K562 (cell line): ENCODE measurements around the gene PRTN3. TPM values are rescaled to one million over a fixed set of nuclear protein-coding genes. Genes with fewer than 3 reads are reported as not detected.

ENCODE experiments used
- ARID2 ChIP-seq: fragments of 450-650 bp; IDR thresholded peaks from 2 replicates; pipeline ENCODE4 v1.6.1; 2017; ENCODE audit warnings: antibody characterized with exemption, mild to moderate bottlenecking
- ARID3B ChIP-seq: fragments of 250-450 bp; sonication (Bioruptor Pico); IDR thresholded peaks from 2 replicates; pipeline ENCODE4 v1.4.0; 2020; ENCODE audit warnings: borderline replicate concordance
- ATF7 ChIP-seq: fragments of 450-650 bp; IDR thresholded peaks from 2 replicates; pipeline ENCODE4 v1.7.1; 2014; ENCODE audit warnings: mild to moderate bottlenecking, moderate library complexity
- BRD9 ChIP-seq: fragments of 450-650 bp; IDR thresholded peaks from 2 replicates; pipeline ENCODE4 v1.6.1; 2018; ENCODE audit warnings: low read depth; ENCODE audit not compliant: partially characterized antibody
- CBFA2T3 ChIP-seq: fragments of 450-650 bp; IDR thresholded peaks from 2 replicates; pipeline ENCODE4 v1.6.1; 2017
- CCAR2 ChIP-seq: fragments of 200-400 bp; formaldehyde crosslinking; IDR thresholded peaks from 2 replicates; pipeline ENCODE4 v1.6.1; 2017; ENCODE audit warnings: mild to moderate bottlenecking, low read depth, low read length
- CREM ChIP-seq: IDR thresholded peaks from 2 replicates; pipeline ENCODE4 v1.6.1; 2014; ENCODE audit warnings: antibody characterized with exemption, low read depth
- CXXC5 ChIP-seq: fragments of 250-450 bp; sonication (Bioruptor Pico); IDR thresholded peaks from 2 replicates; pipeline ENCODE4 v1.8.0; 2022; ENCODE audit warnings: inconsistent platforms, mild to moderate bottlenecking, moderate library complexity
- FOSL1 ChIP-seq: fragments of 200-800 bp; sonication (Bioruptor generic); conservative IDR thresholded peaks from 2 replicates; pipeline ENCODE4 v1.6.1; 2016; ENCODE audit warnings: missing genetic modification characterization, missing compliant biosample characterization
- HNRNPK ChIP-seq: fragments of 200-400 bp; formaldehyde crosslinking; IDR thresholded peaks from one replicate; pipeline ENCODE4 v1.6.1; 2018; ENCODE audit warnings: mild to moderate bottlenecking, low read depth, low read length; ENCODE audit not compliant: poor library complexity, severe bottlenecking
- KDM1A ChIP-seq, 2 experiments: fragments of 450-650 bp; IDR thresholded peaks; 2 replicates each; pipeline ENCODE4 v1.6.1; 2016; ENCODE audit warnings: mild to moderate bottlenecking in 2 of 2
- KLF10 ChIP-seq: fragments of 250-450 bp; sonication (Bioruptor Pico); IDR thresholded peaks from 2 replicates; pipeline ENCODE4 v1.6.1; 2021; ENCODE audit warnings: matching md5 sums
- LEF1 ChIP-seq: fragments of 450-650 bp; IDR thresholded peaks from 2 replicates; pipeline ENCODE4 v1.6.1; 2016; ENCODE audit warnings: mild to moderate bottlenecking
- MED1 ChIP-seq: sonication (generic); formaldehyde crosslinking; IDR thresholded peaks from 2 replicates; pipeline ENCODE4 v1.8.1; 2023; ENCODE audit warnings: missing genetic modification reagents, borderline replicate concordance
- MIER1 ChIP-seq: fragments of 450-650 bp; IDR thresholded peaks from 2 replicates; pipeline ENCODE4 v1.6.1; 2016; ENCODE audit warnings: antibody characterized with exemption, mild to moderate bottlenecking, low read depth
- MYNN ChIP-seq, 2 experiments: sonication (generic); formaldehyde crosslinking in 1 of 2; IDR thresholded peaks; 2 replicates each; pipeline versions ENCODE4 v1.5.0 to v1.6.1; 2016 to 2020; ENCODE audit warnings: antibody characterized with exemption in 1 of 2, missing genetic modification reagents in 1 of 2
- PHF20 ChIP-seq: fragments of 450-650 bp; IDR thresholded peaks from 2 replicates; pipeline ENCODE4 v1.6.1; 2018; ENCODE audit not compliant: partially characterized antibody
- POLR2A ChIP-seq: fragments of 450-650 bp; conservative IDR thresholded peaks from 2 replicates; pipeline ENCODE4 v1.6.1; 2016
- SMARCA5 ChIP-seq: fragments of 450-650 bp; IDR thresholded peaks from 2 replicates; pipeline ENCODE4 v1.6.1; 2016
- SNIP1 ChIP-seq: fragments of 450-650 bp; IDR thresholded peaks from 2 replicates; pipeline ENCODE4 v1.7.1; 2017; ENCODE audit warnings: low read depth, mild to moderate bottlenecking
- SPI1 ChIP-seq: IDR thresholded peaks from 2 replicates; pipeline ENCODE4 v1.6.1; 2011; ENCODE audit warnings: low read depth, low read length, control low read depth, borderline replicate concordance
- STAT5B ChIP-seq: fragments of 250-450 bp; sonication (Bioruptor Pico); IDR thresholded peaks from 2 replicates; pipeline ENCODE4 v1.8.0; 2021; ENCODE audit warnings: mild to moderate bottlenecking, inconsistent platforms
- TARDBP ChIP-seq: fragments of 450-650 bp; IDR thresholded peaks from 2 replicates; pipeline ENCODE4 v1.6.1; 2016
- TRIM28 ChIP-seq: fragments of 450-650 bp; IDR thresholded peaks from 2 replicates; pipeline ENCODE4 v1.6.1; 2017
- ZC3H11A ChIP-seq: IDR thresholded peaks from 2 replicates; pipeline ENCODE4 v1.6.1; 2012; ENCODE audit warnings: low read depth, low read length, improper control_type of control experiment
- ZNF274 ChIP-seq: IDR thresholded peaks from 2 replicates; pipeline ENCODE4 v1.6.1; 2011; ENCODE audit warnings: low read depth, mild to moderate bottlenecking, low read length, moderate library complexity, borderline replicate concordance
- ZNF431 ChIP-seq: sonication (generic); formaldehyde crosslinking; IDR thresholded peaks from 2 replicates; pipeline ENCODE4 v1.8.0; 2022; ENCODE audit warnings: mild to moderate bottlenecking, missing genetic modification reagents
- ZNF668 ChIP-seq: fragments of 250-450 bp; sonication (Bioruptor Pico); IDR thresholded peaks from 2 replicates; pipeline ENCODE4 v1.8.0; 2022; ENCODE audit warnings: mild to moderate bottlenecking, inconsistent platforms
- polyA plus RNA-seq, 8 experiments: library from polyadenylated mRNA; depleted of rRNA in 4 of 8; stranded (reverse) in 5 of 8; unstranded in 3 of 8; fragments of >200 nt; fragmentation: Nextera tagmentation in 2 of 8; fragmentation: Illumina TruSeq in 1 of 8; extraction: Ambion mirVana in 2 of 8; extraction: Trizol in 1 of 8; gene quantifications; 2 replicates each; pipeline versions ENCODE4 v1.2.1 to v1.2.3, GENCODE V29; 2011 to 2014; ENCODE audit warnings: inconsistent platforms in 1 of 8, missing spikeins in 1 of 8
- total RNA-seq, 7 experiments: library from RNA; depleted of rRNA in 6 of 7; stranded (reverse); fragments of >200 nt in 6 of 7; fragmentation: Illumina TruSeq in 2 of 7; extraction: Trizol in 2 of 7; gene quantifications; 2 replicates each; pipeline versions ENCODE4 v1.2.1 to v1.2.3, GENCODE V29; 2011 to 2021; ENCODE audit warnings: low replicate concordance in 1 of 7
- TF ChIP-seq, protein P1 (sequence below): sonication (generic); formaldehyde crosslinking; IDR thresholded peaks from 2 replicates; pipeline ENCODE4 v1.8.0; 2022; ENCODE audit warnings: missing genetic modification reagents, mild to moderate bottlenecking, moderate library complexity, borderline replicate concordance
- TF ChIP-seq, protein P2 (sequence below): fragments of 450-650 bp; formaldehyde crosslinking; IDR thresholded peaks from 2 replicates; pipeline ENCODE4 v1.4.0; 2022; ENCODE audit warnings: mild to moderate bottlenecking, moderate library complexity

Gene PRTN3
- total and polyA plus RNA-seq, 9 of the 15 experiments (the other 6 are each of a cell fraction or from before 2014, with no cell fraction given): 0.14 to 0.86 (median 0.43) TPM; not detected in 3

DNA sequence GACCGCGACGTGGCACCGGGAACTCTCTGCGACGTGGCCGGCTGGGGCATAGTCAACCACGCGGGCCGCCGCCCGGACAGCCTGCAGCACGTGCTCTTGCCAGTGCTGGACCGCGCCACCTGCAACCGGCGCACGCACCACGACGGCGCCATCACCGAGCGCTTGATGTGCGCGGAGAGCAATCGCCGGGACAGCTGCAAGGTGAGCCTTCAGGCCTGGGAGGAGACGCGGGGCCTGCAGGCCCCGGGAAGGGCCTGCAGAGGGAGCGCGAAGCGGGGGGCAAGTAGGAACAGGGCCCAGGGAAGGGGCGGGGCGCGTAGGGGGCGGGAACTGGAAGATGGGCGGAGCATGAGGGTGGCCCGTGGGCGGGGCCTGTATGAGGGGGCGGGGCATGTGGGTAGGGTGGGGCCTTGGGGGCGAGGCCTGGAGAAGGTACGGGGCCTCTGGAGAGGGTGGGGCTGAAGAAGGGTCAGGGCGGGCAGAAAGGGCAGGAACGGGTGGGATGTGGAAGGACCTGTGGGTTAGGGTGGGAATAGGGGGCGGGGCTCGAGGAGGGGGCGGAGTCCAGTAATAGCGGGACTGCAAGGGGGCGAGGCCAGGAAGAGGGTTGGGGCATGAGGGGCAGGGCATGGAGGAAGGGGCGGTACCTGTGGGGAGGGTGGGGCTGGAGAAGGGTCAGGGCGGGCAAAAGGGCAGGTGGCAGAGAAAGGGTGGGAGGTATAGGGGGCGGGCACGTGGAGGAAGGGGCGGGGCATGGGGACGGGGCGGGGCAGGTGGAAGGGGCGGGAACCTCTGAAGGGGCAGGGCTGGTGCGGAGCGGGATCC lies 21.2 kb downstream of the PRTN3 start (continued):
- TF ChIP-seq ARID3B (CRISPR knock-in tag) (no peak), KDM1A (IDR thresholded peaks at IDR 0.05) (peak in 1 of 2 experiments; percentile 58; a peak in 2 of 4 replicates), BRD9 (no peak), ARID2 (no peak), MED1 (CRISPR knock-in tag) (no peak), ZC3H11A (no peak), FOSL1 (tag) (no peak), MIER1 (0 out of 2 replicates have a peak, but pooled peaks have one; percentile 29), CXXC5 (CRISPR knock-in tag) (peak; percentile 86), LEF1 (no peak), CREM (peak; percentile 72), CCAR2 (no peak), PHF20 (peak; percentile 31), ATF7 (peak; percentile 42), HNRNPK (peak; percentile 38), ZNF431 (CRISPR knock-in tag) (no peak), KLF10 (CRISPR knock-in tag) (no peak), TARDBP (no peak), ZNF274 (no peak), STAT5B (CRISPR knock-in tag) (no peak), CBFA2T3 (peak; percentile 33; the same call in 1 of the 2 replicates), POLR2A (no peak; the same call in 1 of the 2 replicates), TRIM28 (peak; percentile 27; the same call in 1 of the 2 replicates), SNIP1 (no peak), MYNN (IDR thresholded peaks at IDR 0.05) (no peak; the same call in 1 of the 2 replicates), MYNN (CRISPR knock-in tag; IDR thresholded peaks at IDR 0.05) (no peak), SPI1 (no peak), SMARCA5 (no peak), ZNF668 (CRISPR knock-in tag) (0 out of 2 replicates have a peak, but pooled peaks have one; percentile 18)
- TF ChIP-seq, protein P1, sequence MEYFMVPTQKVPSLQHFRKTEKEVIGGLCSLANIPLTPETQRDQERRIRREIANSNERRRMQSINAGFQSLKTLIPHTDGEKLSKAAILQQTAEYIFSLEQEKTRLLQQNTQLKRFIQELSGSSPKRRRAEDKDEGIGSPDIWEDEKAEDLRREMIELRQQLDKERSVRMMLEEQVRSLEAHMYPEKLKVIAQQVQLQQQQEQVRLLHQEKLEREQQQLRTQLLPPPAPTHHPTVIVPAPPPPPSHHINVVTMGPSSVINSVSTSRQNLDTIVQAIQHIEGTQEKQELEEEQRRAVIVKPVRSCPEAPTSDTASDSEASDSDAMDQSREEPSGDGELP (CRISPR knock-in tag): peak; percentile 95
- TF ChIP-seq, protein P2, sequence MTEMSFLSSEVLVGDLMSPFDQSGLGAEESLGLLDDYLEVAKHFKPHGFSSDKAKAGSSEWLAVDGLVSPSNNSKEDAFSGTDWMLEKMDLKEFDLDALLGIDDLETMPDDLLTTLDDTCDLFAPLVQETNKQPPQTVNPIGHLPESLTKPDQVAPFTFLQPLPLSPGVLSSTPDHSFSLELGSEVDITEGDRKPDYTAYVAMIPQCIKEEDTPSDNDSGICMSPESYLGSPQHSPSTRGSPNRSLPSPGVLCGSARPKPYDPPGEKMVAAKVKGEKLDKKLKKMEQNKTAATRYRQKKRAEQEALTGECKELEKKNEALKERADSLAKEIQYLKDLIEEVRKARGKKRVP (CRISPR knock-in tag): no peak
